NCI-H1417 (cell line): ENCODE measurements around the gene RHOH.

Experiments
- DNase-seq, 3 experiments: peaks; one replicate each; lab custom pipeline; 2025; lab: John Stamatoyannopoulos, UW

RHOH gene

DNA sequence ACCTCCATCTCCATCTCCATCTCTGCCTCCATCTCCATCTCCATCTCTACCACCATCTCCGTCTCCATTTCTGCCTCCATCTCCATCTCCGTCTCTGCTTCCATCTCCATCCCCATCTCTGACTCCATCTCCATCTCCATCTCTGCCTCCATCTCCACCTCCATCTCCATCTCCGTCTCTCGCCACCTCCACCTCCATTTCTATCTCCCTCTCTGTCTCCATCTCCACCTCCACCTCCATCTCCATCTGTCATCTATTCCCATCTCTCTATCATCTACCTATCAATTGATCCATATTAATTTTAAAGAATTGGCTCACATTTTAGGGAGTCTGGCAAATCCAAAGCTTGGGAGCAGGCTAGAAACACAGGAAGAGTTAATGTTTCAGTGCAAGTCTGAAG, 98.7 kb downstream of the RHOH start:
- no peak for DNase-seq
